Nucleus accumbens (tissue), 56 donors: ENCODE data around the gene MTCL1.

Experiments
- DNase-seq, 56 donors: peaks; one replicate each; lab custom pipeline; 2025; lab: John Stamatoyannopoulos, UW

The MTCL1 gene

GRCh38 chr18:8765783-8766463 is 60.6 kb downstream of the MTCL1 start:
- peak in 5 of 56 donors; percentile 13 to 47 (median 24) for DNase-seq

- DNase-seq: peak in 1 of 56 donors; percentile 18
These were observed 61.4 kb downstream of the MTCL1 start for GRCh38 chr18:8766559-8767293.

GRCh38 chr18:8767340-8767739 is 62.0 kb downstream of the MTCL1 start:
- DNase-seq: no peak

- no peak for DNase-seq
These were observed 64.2 kb downstream of the MTCL1 start for GRCh38 chr18:8769509-8770095.

GRCh38 chr18:8770657-8771056 is 65.3 kb downstream of the MTCL1 start:
- DNase-seq: no peak

- peak in 6 of 56 donors; percentile 13 to 73 (median 22) for DNase-seq
These were observed 66.6 kb downstream of the MTCL1 start for GRCh38 chr18:8771930-8772329.

GRCh38 chr18:8773980-8774379 is 68.6 kb downstream of the MTCL1 start:
- no peak for DNase-seq

- DNase-seq: no peak
These were observed 70.9 kb downstream of the MTCL1 start for GRCh38 chr18:8776013-8776943.

GRCh38 chr18:8777846-8778245 is 72.5 kb downstream of the MTCL1 start:
- DNase-seq: no peak

- no peak for DNase-seq
These were observed 73.0 kb downstream of the MTCL1 start for GRCh38 chr18:8778386-8778785.

- DNase-seq: no peak
These were observed 73.5 kb downstream of the MTCL1 start for GRCh38 chr18:8778824-8779223.

GRCh38 chr18:8779251-8779650 is 73.9 kb downstream of the MTCL1 start:
- DNase-seq: no peak

- DNase-seq: peak in 1 of 56 donors; percentile 16
These were observed 74.9 kb downstream of the MTCL1 start for GRCh38 chr18:8780227-8780626.

GRCh38 chr18:8781671-8782070 is 76.3 kb downstream of the MTCL1 start:
- DNase-seq: no peak

- DNase-seq: no peak
These were observed 78.1 kb downstream of the MTCL1 start for GRCh38 chr18:8783335-8783993.

- no peak for DNase-seq
These were observed 78.7 kb downstream of the MTCL1 start for GRCh38 chr18:8783994-8784530.

GRCh38 chr18:8785261-8785660 is 79.9 kb downstream of the MTCL1 start:
- DNase-seq: no peak

GRCh38 chr18:8785855-8786482 is 80.6 kb downstream of the MTCL1 start:
- DNase-seq: no peak
